Frontal cortex (tissue), 4 donors: ENCODE data around the gene PDE9A. TPM values are rescaled to one million over a fixed set of nuclear protein-coding genes. Genes with fewer than 3 reads are reported as not detected.
"Not testable (repeated sequence)": the region's sequence is repeated elsewhere in the genome, so short reads cannot be mapped to it uniquely, and the experiment has no call there.

Experiments
- DNase-seq, 2 donors: peaks; one replicate each; pipeline ENCODE4 v3.0.0; 2012; ENCODE audit warnings: low spot score in 2 of 2
- FAIRE-seq: peaks from 2 replicates; lab custom pipeline; 2012; peaks lifted over from hg19 to GRCh38; lab: Jason Lieb, UNC
- total RNA-seq: library from RNA; depleted of rRNA; stranded (reverse); fragments of >200 nt; gene quantifications from one replicate; pipeline ENCODE4 v1.2.3, GENCODE V29; 2014
- donor health status: control.
- donor health status: control.
- donor health status: control.

Gene PDE9A
- total RNA-seq, 1 donor from 2014 or later, result 13.0 TPM

DNA sequence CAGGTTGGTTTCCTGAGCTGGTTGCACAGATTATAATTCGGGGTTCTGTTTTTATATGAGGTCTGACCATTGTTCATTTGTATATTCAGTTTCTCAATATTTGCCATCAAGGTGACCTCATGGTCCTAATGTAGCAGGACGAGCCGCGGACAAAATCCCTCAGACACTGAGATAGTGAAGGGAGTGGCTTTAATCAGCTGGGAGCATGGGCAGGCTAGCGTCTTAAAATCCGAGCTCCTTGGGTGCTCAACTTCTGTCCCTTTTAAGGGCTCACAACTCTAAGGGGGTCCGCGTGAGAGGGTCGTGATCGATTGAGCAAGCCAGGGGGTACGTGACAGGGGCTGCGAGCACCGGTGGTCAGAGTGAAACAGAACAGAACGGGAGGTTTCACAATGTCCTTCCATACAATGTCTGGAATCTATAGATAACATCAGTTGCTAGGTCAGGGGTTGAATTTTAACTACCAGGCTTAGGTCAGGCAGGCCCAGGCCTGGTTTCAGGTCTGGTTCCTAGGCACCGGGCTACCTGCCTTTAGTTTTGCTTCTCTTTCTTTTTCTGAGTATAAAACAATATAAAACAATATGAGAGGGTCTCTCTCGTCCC lies 154.0 kb downstream of the PDE9A start:
- FAIRE-seq, result not testable (repeated sequence)

DNA sequence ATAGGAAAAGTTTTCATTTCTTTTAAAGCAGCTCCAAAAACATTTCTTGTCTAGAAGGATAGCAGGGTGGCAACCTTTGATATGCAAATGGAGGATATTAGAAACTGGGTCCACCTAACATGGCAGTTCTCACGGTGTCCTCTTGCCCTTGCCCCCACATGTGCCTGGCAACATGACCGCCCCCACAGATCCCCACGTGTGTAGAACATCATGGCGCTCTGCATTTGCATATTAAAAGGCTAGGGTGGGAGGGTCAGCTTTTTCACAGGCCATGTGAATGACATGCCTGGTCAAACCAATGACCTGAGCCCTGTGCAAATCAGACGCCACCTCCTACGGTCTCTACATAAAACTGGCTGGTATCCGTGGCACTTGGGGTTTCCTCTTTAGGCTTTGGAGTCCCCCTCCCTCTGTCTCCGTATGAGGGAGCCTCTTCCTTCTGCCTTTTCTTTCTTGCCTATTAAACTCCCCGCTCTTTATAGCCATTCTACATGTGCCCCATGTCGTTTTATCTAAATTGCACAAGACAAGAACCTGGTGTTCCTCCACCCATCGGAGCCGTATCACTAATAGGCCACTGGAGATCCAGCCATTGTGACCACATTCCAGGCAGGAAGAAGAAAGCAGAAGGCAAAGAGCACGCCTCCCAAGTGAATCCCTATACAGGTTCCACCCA lies 154.7 kb downstream of the PDE9A start:
- no peak for DNase-seq
- no peak for FAIRE-seq

More for the DNA sequence above, 154.0 kb downstream of the PDE9A start:
- DNase-seq, result not testable (repeated sequence)

DNA sequence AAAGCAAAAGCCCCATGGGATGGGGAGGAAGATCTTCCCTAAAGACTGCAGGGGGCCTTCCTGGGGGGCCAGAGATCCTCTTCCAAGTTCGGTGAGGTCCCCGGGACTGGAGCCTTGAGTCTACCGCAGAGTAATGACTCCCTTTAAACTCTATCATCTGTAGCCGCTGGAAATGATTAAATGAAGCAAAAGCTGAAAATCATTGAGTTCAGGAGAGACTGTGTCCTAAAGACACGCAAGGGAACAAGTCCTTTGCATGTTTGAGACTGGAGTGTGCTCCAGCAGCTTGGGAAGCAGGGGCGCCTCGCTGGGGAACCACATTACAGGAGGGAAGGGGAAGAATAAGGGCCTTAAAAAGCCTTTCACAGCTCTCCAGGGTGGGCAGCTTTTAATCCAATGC lies 155.8 kb downstream of the PDE9A start:
- no peak for DNase-seq

DNA sequence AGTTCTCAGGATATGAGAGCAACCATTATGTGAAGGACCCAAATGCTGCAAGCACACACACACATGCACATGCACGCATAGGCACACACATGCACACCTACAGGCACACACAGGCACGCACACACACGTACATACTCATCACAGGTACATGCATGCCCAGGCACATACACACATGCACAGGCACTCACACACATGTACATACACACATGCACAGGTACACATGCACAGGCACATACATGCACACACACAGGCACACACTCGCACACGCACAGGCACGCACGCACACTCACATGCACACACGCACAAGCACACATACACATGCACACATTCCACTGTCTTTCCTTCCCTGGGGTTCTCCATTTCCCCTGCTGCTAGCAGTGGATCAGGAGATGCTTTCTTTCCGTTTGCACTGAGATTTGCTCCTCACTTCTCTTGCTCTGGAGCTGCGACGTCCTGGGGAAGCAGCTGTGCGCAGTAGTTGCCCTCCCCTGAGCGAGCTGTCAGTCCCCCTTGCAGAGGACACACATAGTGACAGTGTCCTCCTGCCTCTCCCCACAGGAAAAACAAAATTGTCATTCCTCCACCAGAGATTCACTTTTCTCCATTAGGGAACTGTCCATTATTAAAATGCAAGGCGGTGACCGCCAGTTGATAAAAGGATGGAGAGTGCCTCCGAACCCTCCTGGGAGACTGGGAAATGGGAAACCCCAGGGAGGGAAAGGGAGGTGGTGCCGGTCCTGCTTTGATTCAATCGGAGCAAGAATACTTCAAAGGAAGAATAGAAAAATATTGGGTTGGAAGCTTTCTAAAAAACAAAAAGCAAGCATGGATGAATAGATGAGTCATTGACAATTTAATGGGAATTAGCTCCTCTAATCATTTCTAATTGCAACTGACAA lies 156.4 kb downstream of the PDE9A start:
- FAIRE-seq, result no peak
- no peak for DNase-seq

More for the DNA sequence above, 155.8 kb downstream of the PDE9A start:
- FAIRE-seq, result no peak

DNA sequence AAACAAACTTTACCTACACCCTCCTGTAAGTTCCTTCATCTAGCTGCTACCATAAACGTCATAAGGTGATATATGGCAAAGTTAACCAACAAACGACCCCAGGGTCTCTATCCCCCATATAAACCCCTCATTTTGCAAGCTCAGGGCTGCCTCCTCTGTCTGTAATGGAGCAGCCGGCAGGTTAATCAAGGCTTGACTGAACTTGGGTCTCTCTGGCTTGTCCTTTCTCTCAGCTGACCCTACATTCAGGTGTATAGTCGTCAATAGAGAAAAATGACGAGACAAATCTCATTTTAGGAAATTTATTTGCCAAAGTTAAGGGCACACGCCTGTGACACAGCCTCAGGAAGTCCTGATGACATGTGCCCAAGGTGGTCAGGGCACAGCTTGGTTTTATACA lies 158.5 kb downstream of the PDE9A start:
- FAIRE-seq, result no peak
- DNase-seq, result no peak

DNA sequence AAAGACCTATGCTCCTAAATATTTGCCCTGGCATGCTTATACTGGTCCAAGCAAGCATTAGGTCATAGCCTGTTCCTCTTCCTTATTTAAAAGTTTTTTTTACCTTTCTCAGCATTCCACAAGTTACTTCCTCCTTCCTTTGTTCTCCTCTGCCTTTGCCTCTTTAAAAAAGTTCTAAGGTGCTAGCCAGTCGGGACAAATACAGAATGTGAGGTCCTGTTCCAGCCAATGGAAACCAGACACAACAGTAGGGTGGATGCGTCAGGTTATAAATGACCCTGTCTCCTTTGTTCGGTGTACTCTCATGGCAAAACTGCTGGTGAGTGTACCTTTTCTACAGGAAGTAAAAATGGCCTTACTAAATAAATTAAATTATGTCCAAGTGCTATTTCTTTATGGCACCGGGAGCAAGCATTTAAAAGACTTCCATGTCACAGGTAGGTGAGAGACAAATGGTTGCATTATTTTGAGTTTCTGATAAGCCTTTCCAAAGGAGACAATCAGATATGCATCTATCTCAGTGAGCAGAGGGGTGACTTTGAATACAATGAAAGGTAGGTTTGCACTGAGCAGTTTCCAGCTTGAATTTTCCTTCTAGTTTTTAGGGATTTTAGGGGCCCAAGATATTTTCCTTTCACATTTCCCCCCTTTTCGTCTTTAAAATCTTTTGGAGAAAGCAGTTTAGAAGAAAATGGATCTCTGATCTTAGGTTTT lies 159.3 kb downstream of the PDE9A start:
- FAIRE-seq, DNase-seq: not testable (repeated sequence)

DNA sequence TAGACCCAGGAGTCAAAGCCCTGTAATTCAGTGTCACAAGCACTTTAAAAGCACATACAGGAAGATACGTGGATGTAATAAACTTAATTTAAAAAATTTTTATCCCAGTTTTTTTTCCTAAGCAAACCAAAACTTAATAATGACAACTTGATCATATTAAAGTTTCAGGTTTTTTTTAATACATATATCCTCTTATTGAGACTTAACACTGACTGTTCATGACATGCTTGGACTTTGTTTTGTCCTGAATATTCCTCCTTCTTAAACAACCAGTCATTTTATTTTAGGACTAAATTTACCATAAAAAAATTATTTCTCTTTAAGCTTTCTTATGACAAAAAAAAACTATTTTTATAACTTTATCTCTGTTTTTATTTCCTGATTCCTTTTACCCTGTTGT lies 161.8 kb downstream of the PDE9A start:
- no peak for DNase-seq
- peak; percentile 66 for FAIRE-seq

DNA sequence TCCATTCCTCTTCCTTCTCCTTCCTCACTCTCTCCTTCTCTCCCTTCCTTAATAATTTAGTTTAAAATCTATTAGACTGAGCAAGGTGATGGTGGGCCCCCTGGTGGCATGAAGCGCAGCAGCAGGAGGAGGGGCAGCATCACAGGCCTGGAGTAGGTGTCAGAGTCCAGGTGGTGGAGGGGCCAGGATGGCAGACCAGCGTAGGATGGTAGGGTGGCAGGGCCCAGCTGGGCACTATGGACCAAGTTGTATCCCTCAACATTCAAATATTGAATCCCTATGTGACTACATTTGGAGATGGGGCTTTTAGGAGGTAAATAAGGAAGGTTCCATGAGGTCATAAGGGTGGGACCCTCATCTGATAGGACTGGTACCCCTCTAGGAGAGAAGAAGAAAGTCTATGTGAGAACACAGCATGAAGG lies 164.9 kb downstream of the PDE9A start:
- FAIRE-seq (no peak), DNase-seq (no peak)

DNA sequence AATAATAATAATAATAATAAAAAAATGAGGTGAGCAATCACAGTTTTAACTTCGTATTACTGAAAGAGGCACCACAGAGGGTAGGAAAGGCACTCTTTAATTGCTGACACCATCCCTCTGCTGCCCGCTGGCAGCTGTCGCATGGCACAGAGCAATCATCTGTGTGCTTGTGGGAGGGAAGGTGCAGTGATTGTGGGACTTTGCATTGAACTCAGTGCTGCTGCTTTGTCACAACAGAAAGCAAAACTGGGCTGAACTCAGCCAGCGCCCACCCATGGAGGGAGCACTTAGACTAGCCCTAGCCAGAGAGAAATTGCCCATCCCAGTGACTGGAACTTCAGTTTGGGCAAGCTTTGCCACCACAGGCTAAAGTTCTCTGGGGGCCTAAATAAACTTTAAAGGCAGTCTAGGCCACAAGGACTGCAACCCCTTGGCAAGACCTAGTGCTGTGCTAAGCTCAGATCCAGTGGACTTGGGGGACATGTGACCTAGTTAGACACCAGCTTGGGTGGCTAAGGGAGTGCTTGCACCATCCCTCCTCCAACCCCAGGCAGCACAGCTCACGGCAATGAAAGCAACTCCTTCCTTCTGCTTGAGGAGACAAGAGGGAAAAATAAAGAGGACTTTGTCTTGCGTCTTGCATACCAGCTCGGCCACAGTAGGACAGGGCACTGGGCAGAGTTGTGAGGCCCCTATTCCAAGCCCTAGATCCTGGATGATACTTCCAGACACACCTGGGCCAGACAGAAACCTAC lies 166.6 kb downstream of the PDE9A start:
- FAIRE-seq (no peak), DNase-seq (no peak)

DNA sequence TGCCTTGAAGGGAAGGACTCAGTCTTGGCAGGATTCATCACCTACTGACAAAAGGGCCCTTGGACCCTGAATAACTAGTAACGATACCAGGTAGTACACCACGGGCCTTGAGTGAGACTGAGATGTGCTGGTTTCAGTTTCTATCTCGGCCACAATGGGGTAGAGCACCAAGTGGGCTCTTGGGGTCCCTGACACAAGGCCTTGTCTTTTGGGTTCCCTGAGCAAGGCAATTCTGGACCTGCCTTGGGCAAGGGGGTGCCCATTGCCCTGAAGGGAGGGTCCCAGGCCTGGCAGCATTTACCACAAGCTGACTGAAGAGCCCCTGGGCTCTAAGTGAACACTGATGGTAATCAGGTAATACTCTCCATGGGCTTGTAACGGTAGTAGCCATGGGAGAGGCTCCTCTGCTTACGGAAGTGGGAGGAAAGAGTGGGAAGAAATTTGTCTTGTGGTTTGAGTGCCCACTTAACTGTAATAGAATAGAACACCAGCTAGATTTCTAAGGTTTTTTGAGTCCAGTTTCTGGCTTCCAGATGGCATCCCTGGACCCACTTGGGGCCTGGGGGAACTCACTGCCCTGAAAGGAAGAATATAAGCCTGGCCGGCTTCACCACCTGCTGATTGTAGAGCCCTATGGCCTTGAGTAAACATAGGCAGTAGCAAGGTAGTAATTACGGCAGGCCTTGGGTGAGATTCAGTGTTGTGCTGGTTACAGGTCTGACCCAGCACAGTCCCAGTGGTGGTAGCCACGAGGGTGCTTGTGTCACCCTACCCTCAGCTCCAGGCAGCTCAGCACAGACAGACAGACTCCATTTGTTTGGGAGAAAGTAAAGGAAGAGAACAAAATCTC lies 167.4 kb downstream of the PDE9A start:
- no peak for FAIRE-seq
- no peak for DNase-seq

Other genes with a start within 250 kb of the PDE9A start
- not detected for gene UBASH3A, start 249.7 kb upstream of the PDE9A start, total RNA-seq
- gene RSPH1, start 157.4 kb upstream of the PDE9A start, total RNA-seq, result 0.41 TPM
- 32.2 TPM for gene SLC37A1, start 139.8 kb upstream of the PDE9A start, total RNA-seq
- gene WDR4, start 225.9 kb downstream of the PDE9A start, total RNA-seq, result 10.2 TPM
- gene NDUFV3, start 239.7 kb downstream of the PDE9A start, total RNA-seq, result 25.3 TPM